Stimulated activated CD8-positive, alpha-beta memory T cell treated with anti-CD3 and anti-CD28 coated beads, Interleukin-4, amount 100 ng/mL, for 24 hours (primary cell): ENCODE measurements around the gene ITGB1.
"Not testable (repeated sequence)": the region's sequence is repeated elsewhere in the genome, so short reads cannot be mapped to it uniquely, and the experiment has no call there.

ENCODE experiments used
- DNase-seq: peaks from one replicate; pipeline ENCODE4 v3.0.0-alpha.2; 2020; ENCODE audit warnings: low read depth

Gene ITGB1

DNA sequence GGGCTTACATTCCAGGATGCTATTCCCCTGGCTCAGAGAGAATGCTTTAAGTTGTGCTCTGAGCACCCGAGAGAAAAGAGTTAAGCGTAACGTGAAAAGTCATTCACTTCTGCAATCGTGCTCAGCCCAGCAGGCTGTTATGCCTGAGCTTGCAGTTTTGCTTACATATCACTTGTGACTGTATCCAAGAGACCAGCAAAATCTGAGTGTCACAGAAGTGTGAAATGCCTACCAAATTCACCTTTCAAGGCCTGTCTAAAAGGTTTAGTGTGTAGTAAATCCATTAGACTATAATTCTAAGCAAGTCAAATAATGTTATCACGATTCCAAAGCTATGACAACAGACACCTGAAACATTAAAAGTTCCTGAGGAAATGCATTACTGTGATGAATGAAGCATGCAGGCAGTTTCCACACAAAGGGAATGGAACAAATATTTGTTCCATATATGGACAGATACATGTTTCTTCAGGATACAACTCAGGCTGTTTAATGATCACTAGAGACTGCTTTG, 20.1 kb downstream of the ITGB1 start:
- DNase-seq: no peak

DNA sequence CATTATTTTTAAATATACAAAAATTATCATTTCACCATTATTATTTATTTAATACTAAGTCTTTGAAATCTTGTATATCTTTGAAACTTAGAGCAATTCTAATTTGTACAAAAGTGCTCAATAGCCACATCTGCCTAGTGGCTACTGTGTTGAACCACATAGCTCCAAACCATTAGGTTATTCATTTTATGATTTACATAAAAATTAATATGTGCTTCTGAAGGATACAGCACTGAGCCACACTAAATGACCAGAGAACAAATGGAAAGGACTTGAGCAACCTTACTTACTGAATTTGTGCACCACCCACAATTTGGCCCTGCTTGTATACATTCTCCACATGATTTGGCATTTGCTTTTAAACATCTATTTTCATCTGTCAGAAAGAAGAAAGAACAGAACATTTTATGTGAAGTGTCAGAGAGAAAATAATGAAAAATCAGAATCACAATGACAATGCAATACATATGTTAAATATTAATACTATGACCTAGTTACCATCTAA, 25.8 kb downstream of the ITGB1 start:
- DNase-seq: no peak

DNA sequence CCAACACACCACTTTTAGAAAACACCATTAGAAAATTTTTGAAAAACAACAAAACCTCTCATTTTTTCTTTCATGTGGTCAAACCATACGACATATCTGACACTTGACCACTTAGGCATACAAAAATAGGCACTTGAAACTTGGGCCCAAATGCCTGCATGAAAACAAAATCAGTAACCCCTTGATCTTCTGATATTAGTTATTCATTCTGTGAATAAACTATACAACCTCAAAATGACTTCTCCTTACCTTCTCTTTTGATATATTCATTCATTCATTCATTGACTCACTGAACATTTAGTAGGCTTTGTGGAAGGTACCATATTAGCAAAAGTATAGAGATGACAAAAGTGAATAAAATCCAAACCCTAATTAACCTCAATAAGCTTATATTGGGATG, 26.4 kb downstream of the ITGB1 start:
- DNase-seq: no peak

DNA sequence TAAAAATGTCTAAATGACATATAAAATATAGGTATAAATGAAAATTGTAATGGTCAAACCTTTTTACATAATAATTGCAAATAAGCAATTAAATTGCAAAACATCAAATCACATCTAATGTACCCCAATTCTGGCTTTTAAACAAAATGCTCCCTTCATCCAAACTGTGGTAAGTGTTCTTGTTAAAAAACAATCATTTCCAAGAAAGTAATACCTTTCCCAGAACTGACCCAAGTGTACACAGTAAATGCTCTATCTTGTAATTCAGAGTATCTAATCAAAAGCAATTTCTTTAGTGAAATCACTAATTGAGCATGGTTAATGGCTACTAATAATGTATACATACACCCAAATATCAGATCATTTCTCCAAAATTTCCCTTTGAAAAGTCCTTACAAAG, 28.0 kb downstream of the ITGB1 start:
- DNase-seq: no peak

DNA sequence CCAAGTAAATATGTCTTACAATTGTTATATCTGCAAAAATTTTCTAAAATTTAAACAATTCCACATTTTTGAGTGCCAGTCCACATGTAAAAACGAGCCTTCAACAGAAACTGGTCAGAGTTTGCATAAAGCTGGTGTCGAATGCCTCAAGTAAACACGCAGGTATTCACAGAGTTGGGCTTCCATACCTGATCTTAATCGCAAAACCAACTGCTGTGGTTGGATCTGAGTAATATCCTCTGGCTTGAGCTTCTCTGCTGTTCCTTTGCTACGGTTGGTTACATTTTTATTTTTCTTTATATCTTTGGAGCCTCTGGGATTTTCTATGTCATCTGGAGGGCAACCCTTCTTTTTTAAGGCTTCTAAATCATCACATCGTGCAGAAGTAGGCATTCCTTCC, 28.4 kb downstream of the ITGB1 start:
- DNase-seq: no peak

DNA sequence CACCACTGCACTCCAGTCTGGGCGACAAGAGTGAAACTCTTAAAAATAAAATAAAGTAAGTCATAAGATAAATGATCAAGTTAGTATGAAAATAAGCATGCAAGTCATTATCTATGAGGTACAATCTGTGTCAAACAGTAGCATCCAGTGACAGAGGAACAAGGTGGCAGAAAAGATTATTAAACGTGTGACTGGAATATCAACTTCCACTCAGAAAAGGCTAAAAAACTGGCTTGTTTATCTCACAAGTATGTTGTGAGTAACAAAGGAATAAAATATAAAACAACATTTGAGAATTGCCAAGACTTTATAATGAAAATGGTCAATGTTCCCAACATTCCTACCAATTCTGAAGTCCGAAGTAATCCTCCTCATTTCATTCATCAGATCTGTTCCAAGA, 30.3 kb downstream of the ITGB1 start:
- no peak for DNase-seq

GRCh38 chr10:32923849-32924248, 34.2 kb downstream of the ITGB1 start:
- no peak for DNase-seq

DNA sequence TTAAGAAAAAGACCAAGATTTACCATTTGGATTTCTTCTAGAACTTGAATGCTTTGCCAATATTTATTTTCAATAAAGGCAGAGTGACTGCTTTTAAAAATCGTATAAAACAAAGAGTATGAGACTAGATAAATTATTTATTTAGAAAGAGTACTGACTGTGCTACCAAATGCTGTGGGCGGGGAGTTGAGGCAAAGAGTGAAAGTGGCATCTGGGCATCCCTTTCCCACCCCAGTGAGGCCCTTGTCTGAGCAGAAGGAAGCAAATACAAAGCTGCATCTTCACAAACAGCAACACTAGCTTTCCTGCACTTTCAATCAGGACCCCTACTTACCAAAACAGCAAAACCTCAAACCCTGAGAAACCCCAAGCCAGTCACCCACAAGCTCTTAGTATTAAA, 34.9 kb downstream of the ITGB1 start:
- no peak for DNase-seq

DNA sequence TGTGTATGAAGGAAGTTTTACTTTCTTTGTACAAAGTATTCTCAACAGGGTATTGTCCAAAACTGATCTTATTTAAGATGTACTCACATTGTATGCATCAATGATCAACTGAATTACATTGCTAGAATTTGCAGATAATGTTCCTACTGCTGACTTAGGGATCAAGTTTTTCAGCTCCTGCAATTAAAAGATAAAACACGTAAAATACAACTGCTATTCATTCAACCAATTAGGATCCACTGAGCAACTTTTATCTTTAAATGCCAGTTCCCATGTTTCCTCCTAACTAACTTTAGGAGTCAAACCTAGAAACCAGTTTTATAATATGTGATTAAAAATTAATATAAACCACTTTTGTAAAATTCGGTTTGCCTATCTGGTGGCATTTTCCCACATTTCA, 35.9 kb downstream of the ITGB1 start:
- DNase-seq: no peak

DNA sequence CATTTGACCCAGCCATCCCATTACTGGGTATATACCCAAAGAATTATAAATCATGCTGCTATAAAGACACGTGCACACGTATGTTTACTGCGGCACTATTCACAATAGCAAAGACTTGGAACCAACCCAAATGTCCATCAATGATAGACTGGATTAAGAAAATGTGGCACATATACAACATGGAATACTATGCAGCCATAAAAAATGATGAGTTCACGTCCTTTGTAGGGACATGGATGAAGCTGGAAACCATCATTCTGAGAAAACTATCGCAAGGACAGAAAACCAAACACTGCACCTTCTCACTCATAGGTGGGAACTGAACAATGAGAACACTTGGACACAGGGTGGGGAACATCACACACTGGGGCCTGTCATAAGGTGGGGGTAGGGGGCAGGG, 40.2 kb downstream of the ITGB1 start:
- DNase-seq: not testable (repeated sequence)

GRCh38 chr10:32911285-32912016, 46.6 kb downstream of the ITGB1 start:
- DNase-seq: no peak

GRCh38 chr10:32909970-32910369, 48.1 kb downstream of the ITGB1 start:
- not testable (repeated sequence) for DNase-seq

DNA sequence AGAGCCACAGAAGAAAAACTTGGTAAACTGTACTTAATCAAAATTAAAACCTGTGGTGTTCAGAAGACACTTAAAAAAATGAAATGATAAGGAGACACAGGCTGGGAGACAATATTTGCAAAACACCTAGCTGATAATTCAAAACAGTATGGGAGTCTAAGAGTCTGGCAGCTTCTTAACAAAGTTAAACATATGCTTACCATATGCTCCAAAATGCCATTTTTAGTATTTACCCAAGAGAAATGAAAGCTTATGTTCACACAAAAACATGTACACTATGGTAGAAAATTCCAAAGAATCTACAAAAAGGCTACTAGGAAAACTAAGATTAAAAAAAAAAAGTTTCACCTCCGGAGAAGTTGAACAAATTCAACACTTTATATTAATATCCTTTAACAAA, 48.6 kb downstream of the ITGB1 start:
- no peak for DNase-seq

DNA sequence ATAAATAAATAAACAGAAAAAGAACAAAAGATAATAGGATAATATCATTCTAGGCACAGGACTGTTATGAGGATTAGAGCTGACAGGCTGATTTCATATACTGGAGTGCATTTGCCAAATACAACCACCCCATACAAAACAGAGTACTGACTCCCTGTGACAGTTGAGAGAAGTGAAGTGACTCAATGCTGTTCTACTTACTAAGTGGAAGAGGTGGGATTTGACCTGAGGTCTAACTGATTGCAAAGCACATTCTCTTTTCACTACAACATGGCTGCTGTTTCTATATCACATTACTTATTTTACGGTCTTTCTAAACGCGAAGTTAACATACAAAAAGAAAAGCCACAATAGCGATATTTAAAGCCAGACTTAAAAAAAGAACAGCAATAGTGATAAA, 51.4 kb downstream of the ITGB1 start:
- no peak for DNase-seq

DNA sequence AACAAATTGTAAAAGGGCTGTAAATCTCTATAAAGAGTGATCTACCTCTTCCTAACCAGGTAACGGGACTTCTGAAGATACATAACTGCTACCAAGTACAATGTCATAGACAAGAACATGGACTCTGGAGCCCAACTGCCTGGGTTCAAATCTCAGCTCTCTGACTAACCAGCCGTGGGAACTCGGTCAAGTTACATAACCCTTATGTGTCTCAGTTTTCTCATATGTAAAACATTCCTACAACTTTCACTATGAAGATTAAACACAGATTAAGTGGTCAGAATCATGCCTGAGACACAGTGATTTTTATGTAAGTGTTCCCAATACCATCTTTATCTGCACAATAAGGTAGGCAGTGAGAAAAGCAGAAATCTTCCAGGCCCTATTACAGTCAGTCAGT, 52.6 kb downstream of the ITGB1 start:
- no peak for DNase-seq

DNA sequence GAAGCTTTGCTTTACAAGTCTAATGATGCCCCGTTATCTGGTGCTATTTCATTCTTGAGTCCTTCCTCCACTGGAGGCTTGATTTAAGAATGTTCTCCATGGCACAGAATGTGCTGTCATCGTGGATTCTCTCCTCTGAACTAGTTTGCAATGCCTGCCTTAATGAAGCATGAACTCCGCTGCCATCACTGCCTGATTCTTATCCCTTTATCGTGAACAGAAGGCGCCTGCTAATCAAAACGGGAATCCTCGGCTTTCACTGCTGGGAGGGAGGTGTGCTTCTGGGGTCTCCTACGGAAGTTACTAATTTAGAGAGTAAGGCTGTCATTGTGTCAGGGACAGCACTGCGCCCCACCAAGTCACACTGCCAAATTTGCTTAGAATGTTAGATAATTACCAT, 56.2 kb downstream of the ITGB1 start:
- DNase-seq: no peak

GRCh38 chr10:32895200-32895968, 62.6 kb downstream of the ITGB1 start:
- not testable (repeated sequence) for DNase-seq

DNA sequence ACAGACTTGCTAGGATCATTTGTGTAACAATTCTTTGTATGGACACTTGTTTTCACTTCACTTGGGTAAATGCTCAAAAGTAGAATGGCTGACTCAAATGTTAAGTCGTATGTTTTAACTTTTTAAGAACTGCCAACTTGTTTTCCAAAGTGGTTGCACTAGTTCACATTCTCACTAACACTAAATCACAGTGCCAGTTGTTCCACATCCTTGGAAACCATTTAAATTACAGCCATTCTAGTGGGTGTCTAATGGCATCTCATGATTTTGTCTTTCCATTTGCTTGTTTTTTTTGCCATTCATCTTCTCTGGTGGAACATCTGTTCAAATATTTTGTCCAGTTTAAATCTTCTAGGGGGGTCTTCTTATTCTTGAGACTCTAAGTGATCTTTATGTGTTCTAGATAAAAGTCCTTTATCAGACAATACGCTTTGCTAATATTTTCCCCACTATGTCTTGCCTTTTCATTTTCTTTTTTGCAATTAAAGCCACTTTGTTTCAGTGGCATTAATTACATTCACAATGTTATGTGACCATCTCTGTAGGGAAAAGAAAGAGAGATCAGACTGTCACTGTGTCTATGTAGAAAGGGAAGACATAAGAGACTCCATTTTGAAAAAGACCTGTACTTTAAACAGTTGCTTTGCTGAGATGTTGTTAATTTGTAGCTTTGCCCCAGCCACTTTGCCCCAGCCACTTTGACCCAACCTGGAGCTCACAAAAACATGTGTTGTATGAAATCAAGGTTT, 63.9 kb downstream of the ITGB1 start:
- DNase-seq: no peak

GRCh38 chr10:32893434-32893833, 64.6 kb downstream of the ITGB1 start:
- no peak for DNase-seq

DNA sequence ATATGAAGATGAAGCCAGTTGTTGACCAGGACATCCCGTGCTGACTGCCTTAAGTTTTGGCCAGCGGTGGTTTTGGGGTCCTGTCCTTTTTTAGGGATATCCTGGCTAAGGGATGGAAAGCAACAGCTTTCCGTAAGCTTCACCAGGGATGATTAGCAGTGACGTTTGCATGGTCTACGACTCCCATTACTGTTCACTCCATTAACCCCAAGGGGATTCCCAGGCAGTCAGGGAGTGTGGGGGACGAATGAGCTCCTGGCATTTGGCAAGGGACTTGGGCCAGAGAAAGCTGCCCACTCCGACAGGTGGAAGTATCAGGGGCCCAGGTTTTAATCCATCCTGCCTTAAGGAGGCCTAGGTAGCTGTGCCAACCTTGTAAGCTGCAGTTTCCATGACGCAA, 66.8 kb downstream of the ITGB1 start:
- no peak for DNase-seq

- no peak for DNase-seq
These were observed 67.6 kb downstream of the ITGB1 start for GRCh38 chr10:32890444-32890843.

DNA sequence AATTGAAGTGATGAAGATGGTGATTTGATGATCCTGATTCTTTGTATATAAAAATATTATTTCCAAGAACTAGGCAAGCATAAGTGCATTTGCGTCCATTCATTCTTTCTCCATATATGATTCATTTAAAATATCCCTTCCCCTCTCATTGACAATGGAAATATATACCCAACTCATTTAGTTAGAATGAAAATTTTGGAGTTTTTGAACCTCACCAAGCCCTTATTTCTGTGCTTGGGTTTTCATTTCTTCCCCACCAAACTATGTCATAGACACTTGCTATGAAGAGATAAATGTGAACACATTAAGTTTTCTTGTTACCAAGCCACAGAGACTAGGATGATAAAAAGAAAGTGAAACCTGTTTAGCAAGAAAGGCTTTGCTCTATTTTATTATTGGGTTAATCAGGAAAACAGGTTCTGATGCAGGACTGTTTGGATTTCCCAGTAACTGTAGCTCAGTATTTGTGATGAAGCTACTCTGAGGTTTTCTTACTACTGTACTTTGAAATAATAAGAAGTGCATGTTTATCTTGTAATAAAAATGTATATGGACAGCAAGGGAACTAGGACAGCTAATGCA, 68.3 kb downstream of the ITGB1 start:
- DNase-seq: no peak
